ENCODE data around the gene GATM.

- TF ChIP-seq POLR2A (IDR thresholded peaks at IDR 0.05): no peak
- TF ChIP-seq, protein P1, sequence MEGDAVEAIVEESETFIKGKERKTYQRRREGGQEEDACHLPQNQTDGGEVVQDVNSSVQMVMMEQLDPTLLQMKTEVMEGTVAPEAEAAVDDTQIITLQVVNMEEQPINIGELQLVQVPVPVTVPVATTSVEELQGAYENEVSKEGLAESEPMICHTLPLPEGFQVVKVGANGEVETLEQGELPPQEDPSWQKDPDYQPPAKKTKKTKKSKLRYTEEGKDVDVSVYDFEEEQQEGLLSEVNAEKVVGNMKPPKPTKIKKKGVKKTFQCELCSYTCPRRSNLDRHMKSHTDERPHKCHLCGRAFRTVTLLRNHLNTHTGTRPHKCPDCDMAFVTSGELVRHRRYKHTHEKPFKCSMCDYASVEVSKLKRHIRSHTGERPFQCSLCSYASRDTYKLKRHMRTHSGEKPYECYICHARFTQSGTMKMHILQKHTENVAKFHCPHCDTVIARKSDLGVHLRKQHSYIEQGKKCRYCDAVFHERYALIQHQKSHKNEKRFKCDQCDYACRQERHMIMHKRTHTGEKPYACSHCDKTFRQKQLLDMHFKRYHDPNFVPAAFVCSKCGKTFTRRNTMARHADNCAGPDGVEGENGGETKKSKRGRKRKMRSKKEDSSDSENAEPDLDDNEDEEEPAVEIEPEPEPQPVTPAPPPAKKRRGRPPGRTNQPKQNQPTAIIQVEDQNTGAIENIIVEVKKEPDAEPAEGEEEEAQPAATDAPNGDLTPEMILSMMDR (IDR thresholded peaks at IDR 0.05): no peak
These were observed 30.4 kb downstream of the GATM start for GRCh38 chr15:45347989-45348388.

All from thyroid gland (tissue), 4 donors.